ENCODE measurements around the gene TOPAZ1.

DNA sequence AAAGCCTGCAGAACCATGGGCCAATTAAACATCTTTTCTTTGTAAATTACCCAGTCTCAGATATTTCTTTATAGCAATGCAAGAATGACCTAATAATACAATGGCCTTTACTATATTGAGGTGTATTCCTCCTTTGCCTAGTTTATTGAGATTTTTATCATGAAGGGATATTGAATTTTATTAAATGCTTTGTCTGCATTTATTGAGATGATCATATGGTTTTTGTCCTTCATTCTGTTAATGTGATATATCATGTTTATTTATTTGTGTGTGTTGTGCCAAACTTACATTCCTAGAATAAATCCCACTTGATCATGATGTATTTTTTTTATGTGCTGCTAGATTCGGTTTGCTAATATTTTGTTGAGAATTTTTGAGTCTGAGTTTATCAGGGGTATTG lies 36.2 kb downstream of the TOPAZ1 start:
- no peak for TF ChIP-seq EZH2 (IDR thresholded peaks at IDR 0.05)
- TF ChIP-seq POLR2AphosphoS5 (IDR thresholded peaks at IDR 0.05; ENCODE audit: borderline replicate concordance, low read depth, low read length): no peak

All from SK-N-MC (cell line).